ENCODE results near the gene REXO1.

Gene REXO1

GRCh38 chr19:1791879-1792278 is 56.4 kb downstream of the REXO1 start:
- Mint-ChIP-seq H3K27ac (no peak overlapping the region), H3K27me3 (peaks cover 71% of the 10 kb centered on the region), H3K4me3 (no peak overlapping the region), H3K36me3 (no peaks in the 10 kb centered on the region), H3K9me3 (no peaks in the 10 kb centered on the region), H3K4me1 (peaks cover 8% of the 10 kb centered on the region)
- no peak for DNase-seq
- CTCF ChIA-PET, result interaction anchor here (2.2 kb wide), 1 partner anchor 119 kb away, joined by 6 read pairs; no protein-coding TSS in a partner anchor

- peaks cover 68% of the 10 kb centered on the region for H3K27me3 Mint-ChIP-seq
- no peak overlapping the region for H3K4me3 Mint-ChIP-seq
- CTCF ChIA-PET, result no interaction called here
These were observed 58.1 kb downstream of the REXO1 start for GRCh38 chr19:1790054-1790792.

GRCh38 chr19:1789261-1790041 is 58.8 kb downstream of the REXO1 start:
- no peak overlapping the region for H3K27ac Mint-ChIP-seq
- H3K4me3 Mint-ChIP-seq, result no peak overlapping the region
- H3K9me3 Mint-ChIP-seq, result no peaks in the 10 kb centered on the region
- H3K4me1 Mint-ChIP-seq, result peaks cover under 1% of the 10 kb centered on the region
- H3K27me3 Mint-ChIP-seq, result peaks cover 66% of the 10 kb centered on the region
- CTCF ChIA-PET, result interaction anchor here (1.8 kb wide), 1 partner anchor 37 kb away, joined by 5 read pairs; no protein-coding TSS in a partner anchor
- no peaks in the 10 kb centered on the region for H3K36me3 Mint-ChIP-seq
- DNase-seq, result no peak

More at GRCh38 chr19:1790054-1790792, 58.1 kb downstream of the REXO1 start:
- peaks cover 3% of the 10 kb centered on the region for H3K4me1 Mint-ChIP-seq
- no peaks in the 10 kb centered on the region for H3K36me3 Mint-ChIP-seq
- H3K9me3 Mint-ChIP-seq, result no peaks in the 10 kb centered on the region
- H3K27ac Mint-ChIP-seq, result no peak overlapping the region
- DNase-seq, result no peak

- H3K4me3 Mint-ChIP-seq, result no peak overlapping the region
- DNase-seq, result no peak
- H3K36me3 Mint-ChIP-seq, result no peaks in the 10 kb centered on the region
- H3K4me1 Mint-ChIP-seq, result no peaks in the 10 kb centered on the region
- no peaks in the 10 kb centered on the region for H3K9me3 Mint-ChIP-seq
- no peak overlapping the region for H3K27ac Mint-ChIP-seq
- CTCF ChIA-PET, result interaction anchor here (1.4 to 1.7 kb wide), 2 partner anchors 39 to 198 kb away, joined by 4 to 5 read pairs; no protein-coding TSS in a partner anchor
- peaks cover 75% of the 10 kb centered on the region for H3K27me3 Mint-ChIP-seq
These were observed 61.2 kb downstream of the REXO1 start for GRCh38 chr19:1787116-1787515.

GRCh38 chr19:1786668-1787067 is 61.6 kb downstream of the REXO1 start:
- H3K9me3 Mint-ChIP-seq, result peaks cover 2% of the 10 kb centered on the region
- DNase-seq, result no peak
- CTCF ChIA-PET, result interaction anchor here (1.4 kb wide), 1 partner anchor 40 kb away, joined by 5 read pairs; no protein-coding TSS in a partner anchor
- H3K27me3 Mint-ChIP-seq, result peaks cover 75% of the 10 kb centered on the region
- no peak overlapping the region for H3K4me3 Mint-ChIP-seq
- H3K4me1 Mint-ChIP-seq, result no peaks in the 10 kb centered on the region
- no peak overlapping the region for H3K27ac Mint-ChIP-seq
- no peaks in the 10 kb centered on the region for H3K36me3 Mint-ChIP-seq

- H3K4me3 Mint-ChIP-seq, result no peak overlapping the region
- H3K9me3 Mint-ChIP-seq, result peaks cover 7% of the 10 kb centered on the region
- H3K4me1 Mint-ChIP-seq, result no peaks in the 10 kb centered on the region
- CTCF ChIA-PET, result no interaction called here
- peaks cover 78% of the 10 kb centered on the region for H3K27me3 Mint-ChIP-seq
- H3K27ac Mint-ChIP-seq, result no peak overlapping the region
- DNase-seq, result no peak
- H3K36me3 Mint-ChIP-seq, result no peaks in the 10 kb centered on the region
These were observed 63.0 kb downstream of the REXO1 start for GRCh38 chr19:1785310-1785709.

GRCh38 chr19:1783874-1784273 is 64.4 kb downstream of the REXO1 start:
- Mint-ChIP-seq H3K9me3 (peaks cover 7% of the 10 kb centered on the region), H3K27me3 (peaks cover 91% of the 10 kb centered on the region), H3K36me3 (no peaks in the 10 kb centered on the region), H3K4me1 (no peaks in the 10 kb centered on the region), H3K27ac (no peak overlapping the region), H3K4me3 (no peak overlapping the region)
- CTCF ChIA-PET, result interaction anchor here (1.2 to 1.6 kb wide), 3 partner anchors 14 to 42 kb away, joined by 3 read pairs; no protein-coding TSS in a partner anchor
- no peak for DNase-seq

- no peak for DNase-seq
- H3K27ac Mint-ChIP-seq, result no peak overlapping the region
- H3K36me3 Mint-ChIP-seq, result no peaks in the 10 kb centered on the region
- no peaks in the 10 kb centered on the region for H3K4me1 Mint-ChIP-seq
- H3K9me3 Mint-ChIP-seq, result peaks cover 7% of the 10 kb centered on the region
- CTCF ChIA-PET, result interaction anchor here (1.2 to 1.6 kb wide), 2 partner anchors 22 to 43 kb away, joined by 3 read pairs; no protein-coding TSS in a partner anchor
- H3K27me3 Mint-ChIP-seq, result peaks cover 92% of the 10 kb centered on the region
- H3K4me3 Mint-ChIP-seq, result no peak overlapping the region
These were observed 64.9 kb downstream of the REXO1 start for GRCh38 chr19:1783354-1783753.

GRCh38 chr19:1782521-1782920 is 65.8 kb downstream of the REXO1 start:
- Mint-ChIP-seq H3K4me3 (no peak overlapping the region), H3K4me1 (no peaks in the 10 kb centered on the region), H3K36me3 (no peaks in the 10 kb centered on the region), H3K9me3 (peaks cover 7% of the 10 kb centered on the region), H3K27ac (no peak overlapping the region), H3K27me3 (peaks cover 93% of the 10 kb centered on the region)
- CTCF ChIA-PET, result interaction anchor here (1.0 to 1.8 kb wide), 4 partner anchors 11 to 43 kb away, joined by 3 to 7 read pairs (median 5); no protein-coding TSS in a partner anchor
- no peak for DNase-seq

GRCh38 chr19:1780272-1780958 is 67.9 kb downstream of the REXO1 start:
- Mint-ChIP-seq H3K4me1 (no peaks in the 10 kb centered on the region), H3K9me3 (peaks cover 10% of the 10 kb centered on the region), H3K27ac (no peak overlapping the region), H3K27me3 (peaks cover 95% of the 10 kb centered on the region), H3K36me3 (no peaks in the 10 kb centered on the region), H3K4me3 (no peak overlapping the region)
- no peak for DNase-seq
- CTCF ChIA-PET, result interaction anchor here (1.0 to 1.8 kb wide), 7 partner anchors 9 to 110 kb away, joined by 3 to 7 read pairs (median 6); no protein-coding TSS in a partner anchor

GRCh38 chr19:1779574-1779973 is 68.7 kb downstream of the REXO1 start:
- H3K9me3 Mint-ChIP-seq, result peaks cover 10% of the 10 kb centered on the region
- H3K4me1 Mint-ChIP-seq, result no peaks in the 10 kb centered on the region
- H3K27ac Mint-ChIP-seq, result no peak overlapping the region
- DNase-seq, result no peak
- H3K27me3 Mint-ChIP-seq, result peaks cover 97% of the 10 kb centered on the region
- CTCF ChIA-PET, result interaction anchor here (1.5 kb wide), 1 partner anchor 12 kb away, joined by 4 read pairs; no protein-coding TSS in a partner anchor
- no peaks in the 10 kb centered on the region for H3K36me3 Mint-ChIP-seq
- H3K4me3 Mint-ChIP-seq, result no peak overlapping the region

- no peak for DNase-seq
- H3K4me1 Mint-ChIP-seq, result no peaks in the 10 kb centered on the region
- CTCF ChIA-PET, result no interaction called here
- no peaks in the 10 kb centered on the region for H3K36me3 Mint-ChIP-seq
- H3K27me3 Mint-ChIP-seq, result peaks cover 98% of the 10 kb centered on the region
- peak overlapping the region; percentile 64 for H3K27ac Mint-ChIP-seq
- H3K9me3 Mint-ChIP-seq, result peaks cover 10% of the 10 kb centered on the region
- H3K4me3 Mint-ChIP-seq, result no peak overlapping the region
These were observed 71.1 kb downstream of the REXO1 start for GRCh38 chr19:1777149-1777548.

GRCh38 chr19:1776606-1777147 is 71.6 kb downstream of the REXO1 start:
- no peaks in the 10 kb centered on the region for H3K4me1 Mint-ChIP-seq
- CTCF ChIA-PET, result no interaction called here
- H3K4me3 Mint-ChIP-seq, result no peak overlapping the region
- H3K9me3 Mint-ChIP-seq, result peaks cover 8% of the 10 kb centered on the region
- H3K27ac Mint-ChIP-seq, result no peak overlapping the region
- no peaks in the 10 kb centered on the region for H3K36me3 Mint-ChIP-seq
- H3K27me3 Mint-ChIP-seq, result peaks cover 96% of the 10 kb centered on the region
- DNase-seq, result no peak
